ENCODE measurements around the gene MPHOSPH10. TPM values are rescaled to one million over a fixed set of nuclear protein-coding genes. Genes with fewer than 3 reads are reported as not detected.
"Not testable (repeated sequence)": the region's sequence is repeated elsewhere in the genome, so short reads cannot be mapped to it uniquely, and the experiment has no call there.

Gene MPHOSPH10
- total RNA-seq, 1 donor from 2014 or later: 61.4 TPM

DNA sequence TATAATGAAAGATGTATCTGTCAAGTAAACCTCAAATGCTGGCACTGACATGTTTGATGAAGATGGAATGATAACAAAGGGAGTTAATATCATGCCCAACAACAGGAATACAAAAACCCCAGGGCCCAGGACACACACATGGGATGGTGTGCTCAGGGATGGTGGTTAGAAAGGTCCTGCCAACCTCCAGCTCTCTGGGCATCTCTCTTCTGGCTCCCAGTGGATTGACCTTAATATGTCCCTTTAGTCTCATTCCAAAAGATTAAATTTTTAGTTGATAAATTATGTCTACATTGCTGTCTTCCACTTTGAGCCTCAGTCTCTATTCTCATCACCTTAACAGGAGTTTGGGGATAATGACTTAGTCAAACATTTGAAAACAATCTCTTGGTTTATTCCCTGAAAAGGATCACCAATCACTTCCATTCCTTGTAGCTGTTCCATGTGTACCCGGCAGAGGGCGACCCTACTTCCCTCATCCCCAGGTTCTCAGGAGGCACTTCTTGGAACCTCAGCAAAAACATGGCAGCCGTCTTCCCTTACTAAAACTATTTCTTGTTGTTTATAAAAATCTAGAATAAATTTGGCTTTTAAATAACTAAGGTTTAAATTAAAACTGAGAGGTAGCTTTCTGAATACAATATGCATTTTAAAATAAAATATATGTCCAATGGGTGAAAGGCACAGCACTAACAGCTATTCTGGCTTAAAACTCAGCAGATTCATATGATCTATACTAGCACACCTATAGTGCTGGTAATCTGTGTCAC lies 30.1 kb upstream of the MPHOSPH10 start:
- H3K27me3 Mint-ChIP-seq (ENCODE audit: unreplicated experiment): no peaks in the 10 kb centered on the region
- H3K36me3 Mint-ChIP-seq (ENCODE audit: unreplicated experiment): no peaks in the 10 kb centered on the region
- TF ChIP-seq, protein P1, sequence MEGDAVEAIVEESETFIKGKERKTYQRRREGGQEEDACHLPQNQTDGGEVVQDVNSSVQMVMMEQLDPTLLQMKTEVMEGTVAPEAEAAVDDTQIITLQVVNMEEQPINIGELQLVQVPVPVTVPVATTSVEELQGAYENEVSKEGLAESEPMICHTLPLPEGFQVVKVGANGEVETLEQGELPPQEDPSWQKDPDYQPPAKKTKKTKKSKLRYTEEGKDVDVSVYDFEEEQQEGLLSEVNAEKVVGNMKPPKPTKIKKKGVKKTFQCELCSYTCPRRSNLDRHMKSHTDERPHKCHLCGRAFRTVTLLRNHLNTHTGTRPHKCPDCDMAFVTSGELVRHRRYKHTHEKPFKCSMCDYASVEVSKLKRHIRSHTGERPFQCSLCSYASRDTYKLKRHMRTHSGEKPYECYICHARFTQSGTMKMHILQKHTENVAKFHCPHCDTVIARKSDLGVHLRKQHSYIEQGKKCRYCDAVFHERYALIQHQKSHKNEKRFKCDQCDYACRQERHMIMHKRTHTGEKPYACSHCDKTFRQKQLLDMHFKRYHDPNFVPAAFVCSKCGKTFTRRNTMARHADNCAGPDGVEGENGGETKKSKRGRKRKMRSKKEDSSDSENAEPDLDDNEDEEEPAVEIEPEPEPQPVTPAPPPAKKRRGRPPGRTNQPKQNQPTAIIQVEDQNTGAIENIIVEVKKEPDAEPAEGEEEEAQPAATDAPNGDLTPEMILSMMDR (IDR thresholded peaks at IDR 0.05; ENCODE audit: partially characterized antibody, unreplicated experiment): peak; percentile 80
- peaks cover 4% of the 10 kb centered on the region for H3K4me1 Mint-ChIP-seq (ENCODE audit: low read depth, unreplicated experiment)
- no peak overlapping the region for H3K4me3 Mint-ChIP-seq (ENCODE audit: unreplicated experiment)
- peak; percentile 77 for DNase-seq
- no peak overlapping the region for H3K27ac Mint-ChIP-seq (ENCODE audit: unreplicated experiment)
- H3K9me3 Mint-ChIP-seq (ENCODE audit: unreplicated experiment): peaks cover under 1% of the 10 kb centered on the region

DNA sequence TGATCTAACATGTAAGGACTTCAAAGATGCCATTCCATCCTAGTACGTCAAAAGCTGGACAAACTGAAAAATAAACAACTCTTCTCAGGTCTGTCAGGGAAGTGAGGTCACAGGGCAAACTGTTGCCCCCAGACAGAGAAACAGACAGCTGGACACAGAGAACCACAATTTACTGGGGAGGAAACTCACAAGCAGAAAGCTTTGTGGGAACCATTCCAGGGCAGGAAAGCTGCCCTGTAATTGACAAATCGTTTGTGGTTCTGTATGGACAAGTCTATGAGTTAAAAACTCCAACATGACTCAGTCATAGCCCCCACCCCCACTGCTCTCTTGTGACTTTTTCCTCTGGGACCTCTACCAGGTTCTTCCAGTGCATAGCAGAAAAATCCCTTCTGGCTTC lies 28.8 kb upstream of the MPHOSPH10 start:
- no peak overlapping the region for H3K27ac Mint-ChIP-seq (ENCODE audit: unreplicated experiment)
- no peak overlapping the region for H3K4me3 Mint-ChIP-seq (ENCODE audit: unreplicated experiment)
- H3K36me3 Mint-ChIP-seq (ENCODE audit: unreplicated experiment): no peaks in the 10 kb centered on the region
- TF ChIP-seq, protein P1 (IDR thresholded peaks at IDR 0.05; ENCODE audit: partially characterized antibody, unreplicated experiment): no peak
- no peaks in the 10 kb centered on the region for H3K27me3 Mint-ChIP-seq (ENCODE audit: unreplicated experiment)
- no peak for DNase-seq
- peaks cover 4% of the 10 kb centered on the region for H3K4me1 Mint-ChIP-seq (ENCODE audit: low read depth, unreplicated experiment)
- peaks cover 2% of the 10 kb centered on the region for H3K9me3 Mint-ChIP-seq (ENCODE audit: unreplicated experiment)

DNA sequence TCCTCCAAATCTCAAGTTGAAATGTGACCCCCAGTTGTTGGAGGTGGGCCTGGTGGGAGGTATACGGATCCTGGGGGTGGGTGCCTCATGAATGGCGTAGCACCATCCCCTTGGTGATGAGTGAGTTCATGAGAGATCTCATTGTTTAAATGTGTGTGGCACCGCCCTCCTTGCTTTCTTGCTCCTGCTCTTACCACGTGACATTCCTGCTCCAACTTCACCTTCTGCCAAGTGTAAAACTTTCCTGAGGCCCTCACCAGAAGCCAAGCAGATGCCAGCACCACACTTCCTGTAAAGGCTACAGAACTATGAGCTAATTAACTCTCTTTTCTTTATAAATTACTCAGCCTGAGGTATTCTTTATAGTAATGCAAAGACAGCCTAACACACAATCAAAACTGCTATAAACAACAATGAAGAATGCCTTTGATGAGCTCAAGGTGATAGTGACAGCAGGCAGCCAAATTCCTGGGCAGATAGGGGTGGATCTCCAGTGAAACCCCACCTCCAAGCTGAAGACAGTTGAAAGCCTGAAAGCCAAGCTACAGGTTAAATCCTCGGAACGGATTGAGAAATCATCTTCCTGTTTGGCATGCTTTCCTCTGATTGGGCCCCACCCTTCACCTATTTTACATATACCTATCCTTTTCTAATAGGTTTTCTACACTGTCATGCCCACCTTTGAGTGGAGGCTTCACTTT lies 27.3 kb upstream of the MPHOSPH10 start:
- H3K4me1 Mint-ChIP-seq (ENCODE audit: low read depth, unreplicated experiment): peaks cover 4% of the 10 kb centered on the region
- TF ChIP-seq, protein P1 (IDR thresholded peaks at IDR 0.05; ENCODE audit: partially characterized antibody, unreplicated experiment): no peak
- H3K27me3 Mint-ChIP-seq (ENCODE audit: unreplicated experiment): no peaks in the 10 kb centered on the region
- peaks cover 2% of the 10 kb centered on the region for H3K9me3 Mint-ChIP-seq (ENCODE audit: unreplicated experiment)
- no peak for DNase-seq
- H3K36me3 Mint-ChIP-seq (ENCODE audit: unreplicated experiment): no peaks in the 10 kb centered on the region
- H3K4me3 Mint-ChIP-seq (ENCODE audit: unreplicated experiment): no peak overlapping the region
- no peak overlapping the region for H3K27ac Mint-ChIP-seq (ENCODE audit: unreplicated experiment)

DNA sequence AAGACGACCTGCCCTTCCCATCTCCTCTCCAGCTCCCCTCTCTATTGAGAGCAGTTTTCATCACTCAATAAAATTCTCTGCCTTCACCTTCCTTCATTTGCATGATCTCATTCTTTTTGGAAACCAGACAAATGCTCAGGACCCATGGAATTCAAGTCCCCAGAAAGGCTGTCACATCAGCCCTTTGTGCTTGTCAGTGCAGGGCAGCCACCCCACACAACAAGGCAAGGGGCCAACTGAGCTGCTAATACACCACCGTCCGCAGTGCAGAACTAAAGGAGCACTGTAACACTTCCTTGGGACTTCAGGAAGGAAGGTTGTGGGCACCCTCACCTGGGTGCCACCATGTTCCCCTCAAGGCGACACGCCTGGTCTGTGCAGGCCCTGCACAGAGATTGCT lies 26.6 kb upstream of the MPHOSPH10 start:
- Mint-ChIP-seq H3K9me3 (ENCODE audit: unreplicated experiment) (peaks cover 2% of the 10 kb centered on the region), H3K4me1 (ENCODE audit: low read depth, unreplicated experiment) (peaks cover 4% of the 10 kb centered on the region), H3K27ac (ENCODE audit: unreplicated experiment) (no peak overlapping the region), H3K36me3 (ENCODE audit: unreplicated experiment) (no peaks in the 10 kb centered on the region), H3K27me3 (ENCODE audit: unreplicated experiment) (no peaks in the 10 kb centered on the region), H3K4me3 (ENCODE audit: unreplicated experiment) (no peak overlapping the region)
- TF ChIP-seq, protein P1 (IDR thresholded peaks at IDR 0.05; ENCODE audit: partially characterized antibody, unreplicated experiment): no peak
- no peak for DNase-seq

DNA sequence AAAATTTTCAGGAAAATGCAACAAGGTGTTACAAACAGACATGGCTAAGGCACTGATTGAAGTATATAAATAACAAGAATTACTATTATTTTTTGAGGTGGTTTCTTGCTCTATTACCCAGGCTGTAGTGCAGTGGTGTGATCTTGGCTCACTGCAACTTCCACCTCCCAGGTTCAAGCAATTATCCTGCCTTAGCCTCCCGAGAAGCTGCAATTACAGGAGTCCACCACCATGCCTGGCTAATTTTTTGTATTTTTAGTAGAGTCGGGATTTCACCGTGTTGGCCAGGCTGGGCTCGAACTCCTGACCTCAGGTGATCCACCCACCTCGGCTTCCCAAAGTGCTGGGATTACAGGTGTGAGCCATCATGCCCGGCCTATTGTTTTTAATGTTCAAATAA lies 24.0 kb upstream of the MPHOSPH10 start:
- not testable (repeated sequence) for H3K36me3 Mint-ChIP-seq (ENCODE audit: unreplicated experiment); H3K27me3 Mint-ChIP-seq (ENCODE audit: unreplicated experiment); DNase-seq; H3K9me3 Mint-ChIP-seq (ENCODE audit: unreplicated experiment); H3K4me3 Mint-ChIP-seq (ENCODE audit: unreplicated experiment); H3K4me1 Mint-ChIP-seq (ENCODE audit: low read depth, unreplicated experiment); H3K27ac Mint-ChIP-seq (ENCODE audit: unreplicated experiment)
- TF ChIP-seq, protein P1 (IDR thresholded peaks at IDR 0.05; ENCODE audit: partially characterized antibody, unreplicated experiment): peak; percentile 23

Measured in glutamatergic neuron (in vitro differentiated cells).